GM12864 (cell line): ENCODE measurements around the gene STX16.

Source experiments
- DNase-seq: peaks from one replicate; pipeline ENCODE4 v3.0.0-alpha.2; 2011; ENCODE audit warnings: low read depth
- H3K4me3 ChIP-seq: 2 replicates; pipeline ENCODE4 v1.5.1; 2011; ENCODE audit warnings: mild to moderate bottlenecking, low read depth, low read length, control low read depth
- TF ChIP-seq, protein P1 (sequence below): IDR thresholded peaks from 2 replicates; pipeline ENCODE4 v1.5.1; 2011; ENCODE audit warnings: low read depth, mild to moderate bottlenecking, moderate library complexity, low read length, control low read depth, inconsistent platforms; ENCODE audit errors: missing control alignments

The STX16 gene

GRCh38 chr20:58651559-58651945 lies 469 bp downstream of the STX16 start:
- TF ChIP-seq, protein P1, sequence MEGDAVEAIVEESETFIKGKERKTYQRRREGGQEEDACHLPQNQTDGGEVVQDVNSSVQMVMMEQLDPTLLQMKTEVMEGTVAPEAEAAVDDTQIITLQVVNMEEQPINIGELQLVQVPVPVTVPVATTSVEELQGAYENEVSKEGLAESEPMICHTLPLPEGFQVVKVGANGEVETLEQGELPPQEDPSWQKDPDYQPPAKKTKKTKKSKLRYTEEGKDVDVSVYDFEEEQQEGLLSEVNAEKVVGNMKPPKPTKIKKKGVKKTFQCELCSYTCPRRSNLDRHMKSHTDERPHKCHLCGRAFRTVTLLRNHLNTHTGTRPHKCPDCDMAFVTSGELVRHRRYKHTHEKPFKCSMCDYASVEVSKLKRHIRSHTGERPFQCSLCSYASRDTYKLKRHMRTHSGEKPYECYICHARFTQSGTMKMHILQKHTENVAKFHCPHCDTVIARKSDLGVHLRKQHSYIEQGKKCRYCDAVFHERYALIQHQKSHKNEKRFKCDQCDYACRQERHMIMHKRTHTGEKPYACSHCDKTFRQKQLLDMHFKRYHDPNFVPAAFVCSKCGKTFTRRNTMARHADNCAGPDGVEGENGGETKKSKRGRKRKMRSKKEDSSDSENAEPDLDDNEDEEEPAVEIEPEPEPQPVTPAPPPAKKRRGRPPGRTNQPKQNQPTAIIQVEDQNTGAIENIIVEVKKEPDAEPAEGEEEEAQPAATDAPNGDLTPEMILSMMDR = no peak
- no peak for DNase-seq
- H3K4me3 ChIP-seq = peak overlapping the region; percentile 95

DNA sequence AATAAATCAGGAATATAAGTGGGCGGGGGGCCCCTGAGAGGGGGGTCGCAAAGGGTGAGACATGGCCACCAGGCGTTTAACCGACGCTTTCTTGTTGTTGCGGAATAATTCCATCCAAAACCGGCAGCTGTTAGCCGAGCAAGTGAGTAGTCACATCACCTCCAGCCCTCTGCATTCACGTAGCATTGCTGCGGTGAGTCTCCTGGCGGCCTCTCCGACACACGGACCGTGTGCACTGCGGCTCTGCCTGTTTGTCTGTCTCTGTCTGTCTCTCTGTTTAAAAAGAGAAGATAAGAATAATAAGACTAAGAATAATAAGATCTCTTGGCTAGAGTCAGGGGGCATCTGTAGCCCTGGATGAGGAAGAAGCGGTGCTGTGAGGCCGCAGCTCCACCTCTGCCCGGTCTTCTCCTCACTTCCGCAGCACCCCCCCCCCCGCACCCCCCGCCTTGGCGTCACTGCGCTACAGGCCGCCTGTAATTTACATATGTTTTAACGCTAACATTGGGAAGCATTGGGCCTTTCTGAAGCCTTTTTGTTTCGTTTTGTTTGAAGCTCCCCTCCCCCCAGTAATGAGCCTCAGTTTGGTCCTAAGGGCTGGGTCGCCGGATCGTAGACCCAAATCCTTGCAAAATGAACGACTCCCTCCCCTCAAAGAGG lies 993 bp downstream of the STX16 start:
- peak overlapping the region; percentile 95 for H3K4me3 ChIP-seq
- peak; percentile 81 for DNase-seq
- TF ChIP-seq, protein P1 = no peak

DNA sequence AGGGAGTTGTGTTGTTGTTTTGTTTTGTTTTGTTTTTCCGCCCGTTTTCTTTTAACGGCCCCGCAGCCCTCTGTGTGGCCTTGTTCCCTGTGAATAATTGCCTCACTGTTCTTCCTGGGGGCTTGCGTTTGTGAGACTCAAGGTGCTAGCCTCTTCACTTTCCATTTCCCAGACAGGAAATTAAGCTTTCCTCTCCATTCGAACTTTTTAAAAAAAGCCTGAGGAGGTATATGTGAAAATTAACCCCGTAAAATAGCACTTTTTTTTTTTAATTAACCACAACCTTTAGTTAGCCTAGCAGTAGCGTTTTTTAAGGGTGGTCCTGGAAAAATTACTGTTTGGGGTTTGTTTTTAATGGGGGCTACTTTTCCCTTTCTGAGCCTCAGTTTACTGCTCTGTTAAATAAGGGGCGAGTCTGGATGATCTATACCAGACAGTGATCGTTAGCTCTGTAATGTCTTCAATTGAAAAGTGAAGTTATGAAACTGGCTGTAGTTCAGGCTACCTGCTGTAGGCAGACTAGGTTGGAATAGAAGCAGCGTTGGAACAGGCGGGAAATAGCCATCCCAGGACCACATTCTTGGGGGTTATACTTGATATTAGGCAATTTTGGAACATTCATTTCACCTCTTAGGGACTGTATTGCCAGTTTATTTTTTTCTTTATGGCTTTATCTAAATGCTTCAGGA lies 1.7 kb downstream of the STX16 start:
- TF ChIP-seq, protein P1 = no peak
- no peak for DNase-seq

DNA sequence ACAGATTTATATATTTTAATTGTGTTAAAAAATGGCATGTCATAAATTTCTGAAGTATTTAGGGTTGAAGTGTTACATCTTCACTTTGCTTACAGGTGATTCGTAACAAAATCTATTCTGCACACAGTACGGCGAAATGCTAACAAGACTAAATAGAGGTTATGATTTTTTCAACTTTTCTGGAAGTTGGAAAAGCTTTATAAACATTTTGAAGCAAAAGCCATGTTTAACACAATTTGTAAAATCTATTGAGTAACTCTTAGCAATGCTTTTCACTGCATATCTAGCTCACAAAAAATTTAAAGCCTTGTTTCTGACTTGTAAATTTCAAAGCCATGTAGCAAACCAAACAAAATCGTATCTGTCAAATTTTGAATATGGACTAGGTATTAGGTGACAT lies 3.3 kb downstream of the STX16 start:
- DNase-seq = no peak
- H3K4me3 ChIP-seq = no peak overlapping the region
- TF ChIP-seq, protein P1 = no peak

More for the DNA sequence above, 1.7 kb downstream of the STX16 start:
- peak overlapping the region; percentile 95 for H3K4me3 ChIP-seq

DNA sequence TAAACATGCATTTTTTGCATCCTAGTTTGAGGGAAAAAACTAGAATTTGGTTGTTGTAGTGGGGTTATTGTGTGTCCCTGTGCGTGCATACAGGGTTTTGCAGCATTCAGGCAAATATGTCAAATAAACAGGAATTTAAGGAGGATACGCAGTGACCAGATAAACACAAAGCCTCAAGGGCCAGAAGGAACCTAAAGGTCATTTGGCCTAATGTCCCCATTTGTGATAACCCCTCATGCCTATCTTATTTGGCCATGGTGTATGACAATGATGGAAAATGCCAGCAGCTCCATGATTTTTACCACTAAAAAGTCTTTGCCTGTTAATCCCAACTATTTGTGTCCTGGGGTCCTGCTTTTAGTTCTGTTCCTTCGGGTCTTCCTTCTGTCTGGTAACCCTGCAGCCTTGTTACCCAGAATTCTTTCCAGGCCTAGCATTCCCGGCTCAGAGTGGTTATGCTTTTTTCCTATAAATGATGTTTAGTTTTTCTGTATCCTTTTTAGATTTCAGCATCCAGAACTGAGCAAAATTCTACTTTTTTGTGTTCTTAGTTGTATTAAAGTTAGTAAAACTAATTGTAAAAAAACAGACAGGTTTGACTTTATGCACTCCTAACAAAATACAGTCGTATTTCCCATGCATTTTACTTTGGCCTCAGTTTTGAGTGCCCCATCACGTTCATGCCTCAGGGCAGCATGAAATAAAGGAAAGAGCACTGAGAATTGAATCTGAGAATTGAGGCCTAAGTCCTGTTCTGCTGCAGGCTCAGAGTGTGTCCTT lies 4.4 kb downstream of the STX16 start:
- H3K4me3 ChIP-seq = no peak overlapping the region
- TF ChIP-seq, protein P1 = no peak
- no peak for DNase-seq

DNA sequence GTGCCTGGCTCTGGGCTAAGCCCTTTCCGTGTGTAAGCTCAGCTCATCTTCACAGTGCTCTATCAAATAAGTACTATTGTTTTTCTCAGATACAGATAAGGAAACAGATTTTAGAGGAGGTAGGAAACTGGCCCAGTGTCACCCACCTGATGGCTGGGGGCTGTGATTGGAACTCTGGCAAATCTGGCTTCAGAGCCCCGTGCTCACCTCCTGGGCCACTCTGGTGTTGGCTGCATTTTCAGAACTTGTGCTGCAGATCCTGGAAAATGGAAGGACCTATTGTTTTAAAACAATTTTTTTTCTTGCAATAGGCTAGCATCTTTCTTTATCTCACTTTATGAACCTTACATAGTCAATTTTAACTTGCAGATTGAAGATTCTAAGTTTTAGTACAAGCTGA lies 5.7 kb downstream of the STX16 start:
- no peak for DNase-seq
- TF ChIP-seq, protein P1 = no peak
- no peak overlapping the region for H3K4me3 ChIP-seq
